K562 (cell line): Measurements from ENCODE around the gene PCSK5. TPM values are rescaled to one million over a fixed set of nuclear protein-coding genes. Genes with fewer than 3 reads are reported as not detected.
A peak's percentile ranks its signal among the peaks of the same experiment; 100 is the strongest.

Experiments used
- ATF7 ChIP-seq: fragments of 450-650 bp; IDR thresholded peaks from 2 replicates; pipeline ENCODE4 v1.7.1; 2014; ENCODE audit warnings: mild to moderate bottlenecking, moderate library complexity
- CHAMP1 ChIP-seq: fragments of 450-650 bp; IDR thresholded peaks from 2 replicates; pipeline ENCODE4 v1.6.1; 2016; ENCODE audit warnings: mild to moderate bottlenecking
- FOXM1 ChIP-seq, 2 experiments: fragments of 450-650 bp in 1 of 2; sonication (generic) in 1 of 2; formaldehyde crosslinking in 1 of 2; IDR thresholded peaks; 2 replicates each; pipeline versions ENCODE4 v1.6.1 to v1.9.0; 2017 to 2022; ENCODE audit warnings: low read depth in 2 of 2, mild to moderate bottlenecking in 2 of 2, missing genetic modification reagents in 1 of 2, moderate library complexity in 1 of 2
- GATA2 ChIP-seq: sonication (generic); formaldehyde crosslinking; IDR thresholded peaks from 2 replicates; pipeline ENCODE4 v1.4.0; 2020; ENCODE audit warnings: mild to moderate bottlenecking, missing genetic modification reagents
- KDM1A ChIP-seq, 2 experiments: fragments of 450-650 bp; IDR thresholded peaks; 2 replicates each; pipeline ENCODE4 v1.6.1; 2016; ENCODE audit warnings: mild to moderate bottlenecking in 2 of 2
- L3MBTL2 ChIP-seq: fragments of 450-650 bp; IDR thresholded peaks from 2 replicates; pipeline ENCODE4 v1.6.1; 2016; ENCODE audit warnings: mild to moderate bottlenecking, moderate library complexity
- MNT ChIP-seq, 2 experiments: fragments of 450-650 bp; conservative IDR thresholded peaks; 2 replicates each; pipeline ENCODE4 v1.6.1; 2017; ENCODE audit warnings: mild to moderate bottlenecking in 2 of 2, moderate library complexity in 2 of 2
- MYNN ChIP-seq, 2 experiments: sonication (generic); formaldehyde crosslinking in 1 of 2; IDR thresholded peaks; 2 replicates each; pipeline versions ENCODE4 v1.5.0 to v1.6.1; 2016 to 2020; ENCODE audit warnings: antibody characterized with exemption in 1 of 2, missing genetic modification reagents in 1 of 2
- NR4A1 ChIP-seq, 2 experiments: fragments of 250-450 bp in 1 of 2; fragments of 450-650 bp in 1 of 2; sonication (Bioruptor Pico) in 1 of 2; IDR thresholded peaks; 2 replicates each; pipeline versions ENCODE4 v1.4.0 to v1.6.1; 2016 to 2020; ENCODE audit warnings: mild to moderate bottlenecking in 2 of 2, missing compliant biosample characterization in 1 of 2, missing genetic modification characterization in 1 of 2, moderate library complexity in 1 of 2
- POLR2AphosphoS5 ChIP-seq: IDR thresholded peaks from 2 replicates; pipeline ENCODE4 v1.6.1; 2011; ENCODE audit warnings: mild to moderate bottlenecking, low read depth, low read length, moderate library complexity; ENCODE audit not compliant: control insufficient read depth, insufficient read depth
- SOX6 ChIP-seq: fragments of 450-650 bp; IDR thresholded peaks from 2 replicates; pipeline ENCODE4 v1.6.1; 2014; ENCODE audit warnings: mild to moderate bottlenecking
- STAT5A ChIP-seq: IDR thresholded peaks from 2 replicates; pipeline ENCODE4 v1.6.1; 2012; ENCODE audit warnings: low read length, inconsistent platforms, borderline replicate concordance
- TEAD2 ChIP-seq: fragments of 450-650 bp; IDR thresholded peaks from 2 replicates; pipeline ENCODE4 v1.6.1; 2016; ENCODE audit warnings: missing genetic modification characterization, control low read depth, missing compliant biosample characterization
- polyA plus RNA-seq, 8 experiments: library from polyadenylated mRNA; depleted of rRNA in 4 of 8; stranded (reverse) in 5 of 8; unstranded in 3 of 8; fragments of >200 nt; fragmentation: Nextera tagmentation in 2 of 8; fragmentation: Illumina TruSeq in 1 of 8; extraction: Ambion mirVana in 2 of 8; extraction: Trizol in 1 of 8; gene quantifications; 2 replicates each; pipeline versions ENCODE4 v1.2.1 to v1.2.3, GENCODE V29; 2011 to 2014; ENCODE audit warnings: inconsistent platforms in 1 of 8, missing spikeins in 1 of 8
- total RNA-seq, 7 experiments: library from RNA; depleted of rRNA in 6 of 7; stranded (reverse); fragments of >200 nt in 6 of 7; fragmentation: Illumina TruSeq in 2 of 7; extraction: Trizol in 2 of 7; gene quantifications; 2 replicates each; pipeline versions ENCODE4 v1.2.1 to v1.2.3, GENCODE V29; 2011 to 2021; ENCODE audit warnings: low replicate concordance in 1 of 7

PCSK5 gene
- total and polyA plus RNA-seq, 9 of the 15 experiments (the other 6 are each of a cell fraction or from before 2014, with no cell fraction given), result not detected

- TF ChIP-seq CHAMP1, result 0 out of 2 replicates have a peak, but pooled peaks have one; percentile 50
- TF ChIP-seq MNT (conservative IDR thresholded peaks at IDR 0.05), result peak in 1 of 2 experiments; percentile 51; a peak in 1 of 4 replicates
- peak; percentile 75; the same call in 1 of the 2 replicates for TF ChIP-seq GATA2 (CRISPR knock-in tag)
- TF ChIP-seq SOX6, result peak; percentile 92
- TF ChIP-seq L3MBTL2, result peak; percentile 55; the same call in 1 of the 2 replicates
- no peak for TF ChIP-seq NR4A1 (CRISPR knock-in tag; IDR thresholded peaks at IDR 0.05)
- TF ChIP-seq NR4A1 (tag; IDR thresholded peaks at IDR 0.05), result 0 out of 2 replicates have a peak, but pooled peaks have one; percentile 49
- TF ChIP-seq TEAD2, result no peak
- peak; percentile 87 for TF ChIP-seq POLR2AphosphoS5
- TF ChIP-seq MYNN (IDR thresholded peaks at IDR 0.05), result peak; percentile 60; the same call in 1 of the 2 replicates
- TF ChIP-seq MYNN (CRISPR knock-in tag; IDR thresholded peaks at IDR 0.05), result no peak
- peak; percentile 63 to 81 for TF ChIP-seq KDM1A (IDR thresholded peaks at IDR 0.05)
- peak; percentile 73 for TF ChIP-seq STAT5A
- peak; percentile 82 for TF ChIP-seq FOXM1 (IDR thresholded peaks at IDR 0.05; ENCODE audit: low read depth)
- TF ChIP-seq FOXM1 (CRISPR knock-in tag; IDR thresholded peaks at IDR 0.05; ENCODE audit: low read depth), result no peak
- TF ChIP-seq ATF7, result peak; percentile 93
These were observed 468.9 kb downstream of the PCSK5 start (continued) for GRCh38 chr9:76359365-76359764.
